Measurements from ENCODE around the gene RNF126.
"Not testable (repeated sequence)": the region's sequence is repeated elsewhere in the genome, so short reads cannot be mapped to it uniquely, and the experiment has no call there.

The RNF126 gene

GRCh38 chr19:604355-604754, 58.7 kb downstream of the RNF126 start:
- Histone ChIP-seq H3K9me3 (ENCODE audit: control insufficient read depth, insufficient read depth, low read length) (no peaks in the 10 kb centered on the region), H3K79me2 (ENCODE audit: control insufficient read depth, low read length) (no peaks in the 10 kb centered on the region), H4K20me1 (ENCODE audit: control insufficient read depth, insufficient read depth, low read depth, low read length) (no peaks in the 10 kb centered on the region), H3K27me3 (ENCODE audit: control insufficient read depth, low read length) (no peaks in the 10 kb centered on the region), H3K4me3 (ENCODE audit: low read length) (no peak overlapping the region), H3K9me2 (replicated peaks; ENCODE audit: control insufficient read depth, low read length) (no peaks in the 10 kb centered on the region), H3K36me3 (ENCODE audit: control insufficient read depth, low read length) (no peaks in the 10 kb centered on the region), H3K4me1 (ENCODE audit: control insufficient read depth, low read length) (peaks cover 6% of the 10 kb centered on the region; the same call in 1 of the 2 replicates), H3K4me2 (ENCODE audit: low read length) (no peak overlapping the region), H3K27ac (ENCODE audit: low read depth, low read length) (no peak overlapping the region), H3F3A (ENCODE audit: control insufficient read depth, insufficient read depth) (no peaks in the 10 kb centered on the region; the same call in 1 of the 2 replicates)
- no peak for TF ChIP-seq CTCF (IDR thresholded peaks at IDR 0.05; ENCODE audit: low read depth, low read length, poor library complexity, severe bottlenecking)
- TF ChIP-seq EZH2phosphoT487 (IDR thresholded peaks at IDR 0.05; ENCODE audit: borderline replicate concordance, low read length) = no peak

- not testable (repeated sequence) for H3K27me3 ChIP-seq (ENCODE audit: control insufficient read depth, low read length); H4K20me1 ChIP-seq (ENCODE audit: control insufficient read depth, insufficient read depth, low read depth, low read length); H3K4me3 ChIP-seq (ENCODE audit: low read length); H3F3A ChIP-seq (ENCODE audit: control insufficient read depth, insufficient read depth); H3K9me2 ChIP-seq (replicated peaks; ENCODE audit: control insufficient read depth, low read length); H3K36me3 ChIP-seq (ENCODE audit: control insufficient read depth, low read length); H3K27ac ChIP-seq (ENCODE audit: low read depth, low read length); H3K79me2 ChIP-seq (ENCODE audit: control insufficient read depth, low read length); H3K4me2 ChIP-seq (ENCODE audit: low read length); H3K4me1 ChIP-seq (ENCODE audit: control insufficient read depth, low read length); H3K9me3 ChIP-seq (ENCODE audit: control insufficient read depth, insufficient read depth, low read length)
Measured at GRCh38 chr19:603779-604178, 59.2 kb downstream of the RNF126 start.

GRCh38 chr19:603302-603639, 59.7 kb downstream of the RNF126 start:
- H3K36me3 ChIP-seq (ENCODE audit: control insufficient read depth, low read length); H3K27me3 ChIP-seq (ENCODE audit: control insufficient read depth, low read length); H3F3A ChIP-seq (ENCODE audit: control insufficient read depth, insufficient read depth); H4K20me1 ChIP-seq (ENCODE audit: control insufficient read depth, insufficient read depth, low read depth, low read length); H3K9me2 ChIP-seq (replicated peaks; ENCODE audit: control insufficient read depth, low read length); H3K4me3 ChIP-seq (ENCODE audit: low read length); H3K27ac ChIP-seq (ENCODE audit: low read depth, low read length); H3K79me2 ChIP-seq (ENCODE audit: control insufficient read depth, low read length); H3K4me1 ChIP-seq (ENCODE audit: control insufficient read depth, low read length); H3K4me2 ChIP-seq (ENCODE audit: low read length); H3K9me3 ChIP-seq (ENCODE audit: control insufficient read depth, insufficient read depth, low read length): not testable (repeated sequence)

GRCh38 chr19:602391-603301, 60.4 kb downstream of the RNF126 start:
- Histone ChIP-seq H3K4me1 (ENCODE audit: control insufficient read depth, low read length) (no peaks in the 10 kb centered on the region), H3K27me3 (ENCODE audit: control insufficient read depth, low read length) (no peaks in the 10 kb centered on the region), H3K4me2 (ENCODE audit: low read length) (no peak overlapping the region), H3K9me3 (ENCODE audit: control insufficient read depth, insufficient read depth, low read length) (no peaks in the 10 kb centered on the region), H3K79me2 (ENCODE audit: control insufficient read depth, low read length) (no peaks in the 10 kb centered on the region), H4K20me1 (ENCODE audit: control insufficient read depth, insufficient read depth, low read depth, low read length) (no peaks in the 10 kb centered on the region), H3K27ac (ENCODE audit: low read depth, low read length) (no peak overlapping the region), H3K9me2 (replicated peaks; ENCODE audit: control insufficient read depth, low read length) (no peaks in the 10 kb centered on the region), H3F3A (ENCODE audit: control insufficient read depth, insufficient read depth) (no peaks in the 10 kb centered on the region; the same call in 1 of the 2 replicates), H3K36me3 (ENCODE audit: control insufficient read depth, low read length) (no peaks in the 10 kb centered on the region), H3K4me3 (ENCODE audit: low read length) (no peak overlapping the region)
- TF ChIP-seq EZH2phosphoT487 (IDR thresholded peaks at IDR 0.05; ENCODE audit: borderline replicate concordance, low read length) (no peak), CTCF (IDR thresholded peaks at IDR 0.05; ENCODE audit: low read depth, low read length, poor library complexity, severe bottlenecking) (no peak)

Data from DOHH2 (cell line).